GM19455 (cell line): Measurements from ENCODE around the gene PDZD7.

Experiments
- ATAC-seq: cut with Tn5 transposase; IDR thresholded peaks from one replicate; pipeline ENCODE4 v1.9.1; 2021; ENCODE audit not compliant: unreplicated experiment

The PDZD7 gene

DNA sequence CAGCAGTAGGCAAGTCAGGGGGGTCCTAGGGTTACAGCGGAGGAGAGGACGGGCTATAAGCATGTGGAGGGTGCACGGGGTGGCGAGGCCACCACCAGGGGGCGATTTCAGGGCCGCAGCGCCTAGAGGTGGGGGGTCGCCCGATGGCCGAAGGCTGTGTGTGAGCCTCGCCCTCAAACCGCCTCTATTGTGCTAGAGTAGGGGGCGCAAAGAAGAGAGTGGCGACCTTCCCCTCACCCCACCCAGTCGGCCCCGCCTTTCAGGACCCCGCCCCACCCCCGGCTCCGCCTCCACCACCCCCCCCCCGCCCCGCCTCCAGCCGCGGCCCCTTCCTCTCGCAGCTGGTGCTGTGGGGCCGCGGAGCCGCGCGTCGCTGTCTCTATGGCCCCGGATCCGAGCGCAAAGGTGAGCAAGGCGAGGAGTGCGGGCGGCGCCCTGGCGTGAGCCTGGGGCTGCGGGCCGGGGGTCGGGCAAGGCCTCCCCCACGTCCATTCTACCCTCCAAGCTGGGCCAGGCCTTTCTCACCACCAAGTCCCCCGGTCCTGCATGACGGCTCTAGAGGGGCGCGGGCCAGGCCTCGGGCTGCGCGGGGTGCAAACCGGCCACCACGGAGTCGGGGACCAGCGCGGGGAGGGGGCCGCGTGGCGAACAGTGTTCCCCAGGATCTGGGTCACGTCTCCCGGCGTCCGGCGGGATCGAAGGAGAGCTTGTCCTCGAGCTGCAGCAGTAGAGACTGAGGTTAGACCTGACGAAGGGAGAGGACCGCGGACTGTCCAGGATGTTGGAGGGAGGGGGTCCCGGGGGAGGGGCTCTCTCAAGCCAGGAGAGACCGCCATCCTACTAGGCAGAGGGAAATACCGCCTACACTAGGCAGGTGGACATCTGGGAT, 61.5 kb downstream of the PDZD7 start, which contains the start of gene SEMA4G:
Gene SEMA4G (plus strand): TSS at position 318 of the 889 bp plus-strand sequence. CDS start 3,409 bp downstream, outside the sequence.
- ATAC-seq = no peak

- no peak for ATAC-seq
Observed at GRCh38 chr10:100968863-100969186, 62.1 kb downstream of the PDZD7 start.

- ATAC-seq = no peak
Observed at GRCh38 chr10:100968062-100968736, 62.7 kb downstream of the PDZD7 start.

GRCh38 chr10:100967332-100967731, 63.6 kb downstream of the PDZD7 start:
- ATAC-seq = no peak

DNA sequence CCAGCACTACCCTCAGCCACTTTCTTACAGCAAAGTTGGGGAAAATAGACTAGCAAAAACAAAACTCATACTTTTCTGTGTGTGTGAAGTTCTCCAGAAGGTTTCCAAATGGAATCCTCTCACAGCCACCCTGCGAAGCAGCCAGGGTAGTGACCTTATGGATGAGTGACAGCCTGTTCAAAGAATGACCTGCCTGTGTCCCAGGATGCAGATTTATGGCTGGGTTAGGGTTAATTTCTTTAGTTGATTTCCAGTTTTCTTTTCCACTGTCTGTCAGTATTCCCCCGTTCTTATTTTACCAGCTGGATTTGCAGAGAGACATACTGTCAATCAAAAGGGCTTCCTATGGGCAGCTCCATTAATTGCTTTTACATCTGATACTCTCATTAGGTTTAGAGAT, 64.0 kb downstream of the PDZD7 start:
- ATAC-seq = no peak

DNA sequence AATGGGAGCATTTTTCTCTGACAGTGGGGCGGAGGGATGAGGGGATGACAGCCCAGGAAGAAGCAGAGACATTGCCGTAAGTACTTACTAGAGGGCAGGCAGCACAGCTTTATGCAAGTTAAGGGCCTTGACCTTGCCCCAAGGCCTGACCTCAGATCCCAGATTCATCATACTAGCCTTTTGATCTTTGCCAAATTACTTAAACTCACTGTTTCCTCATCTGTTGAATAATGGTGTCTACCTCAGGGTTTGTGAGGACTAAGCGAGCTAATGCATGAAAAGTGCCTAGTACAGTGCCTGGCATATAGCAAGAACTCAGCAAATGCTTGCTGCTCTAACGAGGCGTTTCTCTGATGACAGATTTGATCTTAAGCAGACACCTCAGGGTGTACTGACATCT, 65.1 kb downstream of the PDZD7 start:
- ATAC-seq = no peak

DNA sequence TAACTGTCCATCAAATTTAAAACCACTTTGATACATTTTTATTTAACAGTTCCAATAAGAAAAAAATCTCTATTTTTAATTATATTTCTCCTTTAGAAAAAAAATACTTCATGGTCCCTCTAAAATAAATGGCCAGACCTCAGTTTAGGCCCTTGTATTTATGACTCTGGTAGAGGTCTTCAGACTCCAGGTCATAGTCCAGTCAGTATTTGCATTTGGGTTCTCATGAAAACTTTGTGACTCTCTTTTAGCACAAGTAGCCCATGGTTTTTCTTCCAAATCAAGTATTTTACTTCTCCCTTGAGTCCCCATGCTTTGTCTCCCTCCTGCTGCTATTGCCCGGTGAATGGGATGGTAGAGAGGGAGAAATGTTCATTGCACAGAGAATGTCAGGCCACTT, 67.1 kb downstream of the PDZD7 start:
- ATAC-seq = no peak

- no peak for ATAC-seq
Observed at GRCh38 chr10:100962351-100963080, 68.4 kb downstream of the PDZD7 start.

DNA sequence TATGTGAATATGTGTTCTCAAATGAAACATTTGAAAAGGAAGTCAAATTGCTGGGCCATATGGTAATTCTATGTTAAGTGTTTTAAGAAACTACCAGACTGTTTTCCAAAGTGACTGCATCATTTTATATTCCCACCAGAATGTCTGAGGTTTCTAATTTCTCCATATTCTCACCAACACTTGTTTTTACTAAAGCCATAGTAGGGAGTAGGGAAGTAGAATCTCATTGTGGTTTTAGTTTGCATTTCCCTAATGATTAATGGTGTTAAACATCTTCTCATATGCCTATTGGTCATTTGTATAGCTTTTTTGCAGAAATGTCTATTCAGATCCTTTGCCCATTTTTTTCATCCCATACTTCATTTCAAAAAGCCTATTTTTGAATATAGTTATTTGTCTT, 70.7 kb downstream of the PDZD7 start:
- ATAC-seq = no peak
